Neural cell (in vitro differentiated cells): ENCODE measurements around the gene ELMO2. TPM values are rescaled to one million over a fixed set of nuclear protein-coding genes. Genes with fewer than 3 reads are reported as not detected.

Experiments used
- H2AFZ ChIP-seq: fragments of 200-600, 300-800 bp; sonication (generic), shearing (Covaris generic); 2 replicates; pipeline ENCODE4 v1.6.0; 2014; ENCODE audit warnings: low read depth, mild to moderate bottlenecking, antibody characterized with exemption, low read length, moderate library complexity
- H3F3A ChIP-seq: fragments of 200-600 bp; shearing (Covaris generic); 2 replicates; pipeline ENCODE4 v1.6.1; 2016; ENCODE audit warnings: mild to moderate bottlenecking, moderate library complexity, mixed read lengths, antibody characterized with exemption, low read length; ENCODE audit not compliant: insufficient read depth, poor library complexity, severe bottlenecking
- H3K27ac ChIP-seq: fragments of 200-600, 300-800 bp; sonication (generic), shearing (Covaris generic); 2 replicates; pipeline ENCODE4 v1.5.1; 2014; ENCODE audit warnings: mild to moderate bottlenecking, low read length, moderate library complexity
- H3K27me3 ChIP-seq: fragments of 300-800, 200-600 bp; sonication (generic), shearing (Covaris generic); 2 replicates; pipeline ENCODE4 v1.6.0; 2014; ENCODE audit warnings: mild to moderate bottlenecking, low read depth, low read length, moderate library complexity; ENCODE audit not compliant: insufficient read depth
- H3K36me3 ChIP-seq: fragments of 300-800, 200-600 bp; sonication (generic), shearing (Covaris generic); 2 replicates; pipeline ENCODE4 v1.5.1; 2014; ENCODE audit warnings: mild to moderate bottlenecking, antibody characterized with exemption, low read length, moderate library complexity; ENCODE audit not compliant: insufficient read depth
- H3K4me2 ChIP-seq: fragments of 300-800, 200-600 bp; sonication (generic), shearing (Covaris generic); 2 replicates; pipeline ENCODE4 v1.6.0; 2014; ENCODE audit warnings: mild to moderate bottlenecking, low read length
- H3K4me3 ChIP-seq: fragments of 300-800, 200-600 bp; sonication (generic), shearing (Covaris generic); 2 replicates; pipeline ENCODE4 v1.5.1; 2014; ENCODE audit warnings: mild to moderate bottlenecking, low read length, moderate library complexity
- H3K79me2 ChIP-seq: fragments of 200-600 bp; shearing (Covaris generic); replicated peaks from 2 replicates; pipeline ENCODE4 v1.6.0; 2014; ENCODE audit warnings: mild to moderate bottlenecking, low read length, moderate library complexity; ENCODE audit not compliant: insufficient read depth
- H3K9ac ChIP-seq: fragments of 300-800, 200-600 bp; sonication (generic), shearing (Covaris generic); 2 replicates; pipeline ENCODE4 v1.6.1; 2016; ENCODE audit warnings: mild to moderate bottlenecking, low read length, mixed read lengths
- H3K9me2 ChIP-seq: fragments of 200-600 bp; shearing (Covaris generic); 2 replicates; pipeline ENCODE4 v1.6.1; 2016; ENCODE audit warnings: mild to moderate bottlenecking, low read length, mixed read lengths; ENCODE audit not compliant: insufficient read depth
- H3K9me3 ChIP-seq: fragments of 200-600, 300-800 bp; sonication (generic), shearing (Covaris generic); 2 replicates; pipeline ENCODE4 v1.6.1; 2016; ENCODE audit warnings: mild to moderate bottlenecking, mixed run types, low read length, moderate library complexity, mixed read lengths
- H4K20me1 ChIP-seq: fragments of 200-600 bp; shearing (Covaris generic); 2 replicates; pipeline ENCODE4 v1.6.1; 2016; ENCODE audit warnings: mild to moderate bottlenecking, mixed run types; ENCODE audit not compliant: insufficient read depth
- EP300 ChIP-seq: fragments of 450-650 bp; conservative IDR thresholded peaks from 2 replicates; pipeline ENCODE4 v1.6.1; 2014; ENCODE audit warnings: antibody characterized with exemption, mild to moderate bottlenecking, moderate library complexity; ENCODE audit not compliant: poor library complexity, severe bottlenecking
- EZH2 ChIP-seq: fragments of 200-600, 300-800 bp; shearing (Covaris generic), sonication (generic); IDR thresholded peaks from 2 replicates; pipeline ENCODE4 v1.6.1; 2014; ENCODE audit warnings: antibody characterized with exemption, low read length, borderline replicate concordance, mild to moderate bottlenecking; ENCODE audit not compliant: insufficient read depth, poor library complexity, severe bottlenecking
- MXI1 ChIP-seq: fragments of 450-650 bp; conservative IDR thresholded peaks from 2 replicates; pipeline ENCODE4 v1.6.1; 2014; ENCODE audit warnings: antibody characterized with exemption, mild to moderate bottlenecking; ENCODE audit not compliant: poor library complexity, severe bottlenecking
- POLR2AphosphoS5 ChIP-seq: IDR thresholded peaks from 2 replicates; pipeline ENCODE4 v1.6.1; 2012
- RAD21 ChIP-seq: fragments of 450-650 bp; conservative IDR thresholded peaks from 2 replicates; pipeline ENCODE4 v1.6.1; 2014; ENCODE audit warnings: antibody characterized with exemption, mild to moderate bottlenecking, moderate library complexity
- SMC3 ChIP-seq: fragments of 450-650 bp; conservative IDR thresholded peaks from 2 replicates; pipeline ENCODE4 v1.6.1; 2014; ENCODE audit warnings: antibody characterized with exemption, mild to moderate bottlenecking, moderate library complexity; ENCODE audit not compliant: poor library complexity
- TAF1 ChIP-seq: IDR thresholded peaks from 2 replicates; pipeline ENCODE4 v1.6.1; 2012; ENCODE audit warnings: low read depth
- polyA plus RNA-seq: library from polyadenylated mRNA; depleted of rRNA; stranded (reverse); fragments of >200 nt; gene quantifications from 2 replicates; pipeline ENCODE4 v1.2.3, GENCODE V29; 2014
- TF ChIP-seq, protein P1 (sequence below): IDR thresholded peaks from 2 replicates; pipeline ENCODE4 v1.6.1; 2012; ENCODE audit warnings: borderline replicate concordance
- TF ChIP-seq, protein P2 (sequence below): fragments of 450-650 bp; IDR thresholded peaks from 2 replicates; pipeline ENCODE4 v1.5.1; 2014; ENCODE audit warnings: antibody characterized with exemption, mild to moderate bottlenecking, moderate library complexity; ENCODE audit not compliant: poor library complexity, severe bottlenecking

Gene ELMO2
- polyA plus RNA-seq, 1 donor from 2014 or later, result 72.0 TPM

DNA sequence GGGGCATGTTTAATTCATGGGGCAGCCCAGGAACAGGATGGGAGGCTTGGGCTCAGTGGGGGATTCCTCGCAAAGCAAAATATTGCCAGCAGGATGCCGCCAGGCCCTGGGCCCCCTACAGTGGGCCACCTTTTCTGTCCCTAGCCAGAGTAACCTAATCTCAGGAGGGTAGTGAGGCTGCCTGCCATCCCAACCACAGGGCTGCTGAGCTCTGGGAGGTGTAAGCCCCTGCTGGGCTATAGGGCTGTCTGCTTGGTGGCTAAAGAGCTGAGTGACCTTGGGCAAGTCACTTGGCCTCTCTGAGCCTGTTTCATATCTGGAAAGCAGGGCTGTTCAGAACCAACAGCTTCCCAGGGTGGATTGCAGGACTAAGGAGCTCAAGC, 62.4 kb downstream of the ELMO2 start:
- Histone ChIP-seq H4K20me1 (no peaks in the 10 kb centered on the region), H3K36me3 (no peaks in the 10 kb centered on the region), H3K27me3 (no peaks in the 10 kb centered on the region), H2AFZ (no peak overlapping the region), H3K9me3 (no peaks in the 10 kb centered on the region), H3K9ac (peak overlapping the region; percentile 12), H3K9me2 (no peaks in the 10 kb centered on the region), H3F3A (peaks cover 5% of the 10 kb centered on the region), H3K4me3 (no peak overlapping the region), H3K27ac (no peak overlapping the region), H3K79me2 (no peaks in the 10 kb centered on the region), H3K4me2 (no peak overlapping the region)
- TF ChIP-seq, protein P1, sequence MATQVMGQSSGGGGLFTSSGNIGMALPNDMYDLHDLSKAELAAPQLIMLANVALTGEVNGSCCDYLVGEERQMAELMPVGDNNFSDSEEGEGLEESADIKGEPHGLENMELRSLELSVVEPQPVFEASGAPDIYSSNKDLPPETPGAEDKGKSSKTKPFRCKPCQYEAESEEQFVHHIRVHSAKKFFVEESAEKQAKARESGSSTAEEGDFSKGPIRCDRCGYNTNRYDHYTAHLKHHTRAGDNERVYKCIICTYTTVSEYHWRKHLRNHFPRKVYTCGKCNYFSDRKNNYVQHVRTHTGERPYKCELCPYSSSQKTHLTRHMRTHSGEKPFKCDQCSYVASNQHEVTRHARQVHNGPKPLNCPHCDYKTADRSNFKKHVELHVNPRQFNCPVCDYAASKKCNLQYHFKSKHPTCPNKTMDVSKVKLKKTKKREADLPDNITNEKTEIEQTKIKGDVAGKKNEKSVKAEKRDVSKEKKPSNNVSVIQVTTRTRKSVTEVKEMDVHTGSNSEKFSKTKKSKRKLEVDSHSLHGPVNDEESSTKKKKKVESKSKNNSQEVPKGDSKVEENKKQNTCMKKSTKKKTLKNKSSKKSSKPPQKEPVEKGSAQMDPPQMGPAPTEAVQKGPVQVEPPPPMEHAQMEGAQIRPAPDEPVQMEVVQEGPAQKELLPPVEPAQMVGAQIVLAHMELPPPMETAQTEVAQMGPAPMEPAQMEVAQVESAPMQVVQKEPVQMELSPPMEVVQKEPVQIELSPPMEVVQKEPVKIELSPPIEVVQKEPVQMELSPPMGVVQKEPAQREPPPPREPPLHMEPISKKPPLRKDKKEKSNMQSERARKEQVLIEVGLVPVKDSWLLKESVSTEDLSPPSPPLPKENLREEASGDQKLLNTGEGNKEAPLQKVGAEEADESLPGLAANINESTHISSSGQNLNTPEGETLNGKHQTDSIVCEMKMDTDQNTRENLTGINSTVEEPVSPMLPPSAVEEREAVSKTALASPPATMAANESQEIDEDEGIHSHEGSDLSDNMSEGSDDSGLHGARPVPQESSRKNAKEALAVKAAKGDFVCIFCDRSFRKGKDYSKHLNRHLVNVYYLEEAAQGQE, result no peak
- TF ChIP-seq, protein P2, sequence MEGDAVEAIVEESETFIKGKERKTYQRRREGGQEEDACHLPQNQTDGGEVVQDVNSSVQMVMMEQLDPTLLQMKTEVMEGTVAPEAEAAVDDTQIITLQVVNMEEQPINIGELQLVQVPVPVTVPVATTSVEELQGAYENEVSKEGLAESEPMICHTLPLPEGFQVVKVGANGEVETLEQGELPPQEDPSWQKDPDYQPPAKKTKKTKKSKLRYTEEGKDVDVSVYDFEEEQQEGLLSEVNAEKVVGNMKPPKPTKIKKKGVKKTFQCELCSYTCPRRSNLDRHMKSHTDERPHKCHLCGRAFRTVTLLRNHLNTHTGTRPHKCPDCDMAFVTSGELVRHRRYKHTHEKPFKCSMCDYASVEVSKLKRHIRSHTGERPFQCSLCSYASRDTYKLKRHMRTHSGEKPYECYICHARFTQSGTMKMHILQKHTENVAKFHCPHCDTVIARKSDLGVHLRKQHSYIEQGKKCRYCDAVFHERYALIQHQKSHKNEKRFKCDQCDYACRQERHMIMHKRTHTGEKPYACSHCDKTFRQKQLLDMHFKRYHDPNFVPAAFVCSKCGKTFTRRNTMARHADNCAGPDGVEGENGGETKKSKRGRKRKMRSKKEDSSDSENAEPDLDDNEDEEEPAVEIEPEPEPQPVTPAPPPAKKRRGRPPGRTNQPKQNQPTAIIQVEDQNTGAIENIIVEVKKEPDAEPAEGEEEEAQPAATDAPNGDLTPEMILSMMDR, result no peak
- no peak for TF ChIP-seq EZH2
- TF ChIP-seq MXI1, result no peak
- TF ChIP-seq RAD21, result no peak
- no peak for TF ChIP-seq EP300
- TF ChIP-seq POLR2AphosphoS5, result no peak
- no peak for TF ChIP-seq SMC3
- TF ChIP-seq TAF1, result no peak

DNA sequence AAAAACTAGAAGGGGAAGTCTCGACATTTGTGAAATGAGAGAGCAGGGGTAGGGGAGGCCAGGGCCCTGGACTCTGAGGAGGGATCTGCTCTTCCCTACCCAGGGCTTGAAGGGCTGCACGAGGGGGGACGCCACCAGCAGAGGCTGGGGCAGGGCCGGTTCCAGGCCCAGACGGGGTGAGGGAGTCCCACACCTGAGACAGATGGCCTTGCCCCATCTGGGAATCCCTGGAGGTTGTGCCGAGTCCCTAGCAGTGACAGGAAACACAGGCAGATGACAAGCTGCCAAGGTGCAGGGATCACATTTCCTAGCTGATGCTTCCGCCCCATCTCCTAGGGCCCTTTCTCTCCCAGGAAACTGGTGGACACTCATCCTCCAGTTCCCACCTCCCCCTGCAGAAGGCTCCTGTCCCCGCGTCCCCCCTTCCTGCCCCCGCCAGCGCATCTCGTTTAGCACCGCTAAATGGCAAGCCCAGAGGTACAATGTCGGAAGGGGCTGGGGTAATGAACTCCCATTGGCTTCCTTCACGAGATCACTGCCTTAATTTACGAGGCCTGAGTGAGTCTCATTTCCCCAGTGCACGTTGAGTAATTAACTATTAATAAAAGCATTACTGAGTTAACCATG, 63.0 kb downstream of the ELMO2 start:
- no peaks in the 10 kb centered on the region for H4K20me1 ChIP-seq
- H3F3A ChIP-seq, result peaks cover 5% of the 10 kb centered on the region
- no peak for TF ChIP-seq TAF1
- no peak for TF ChIP-seq MXI1
- no peak for TF ChIP-seq POLR2AphosphoS5
- TF ChIP-seq, protein P1, result no peak
- no peak for TF ChIP-seq SMC3
- TF ChIP-seq, protein P2, result no peak
- no peak for TF ChIP-seq EP300
- no peak for TF ChIP-seq EZH2
- TF ChIP-seq RAD21, result no peak
- H3K27me3 ChIP-seq, result no peaks in the 10 kb centered on the region
- no peaks in the 10 kb centered on the region for H3K36me3 ChIP-seq
- peak overlapping the region; percentile 12 for H3K9ac ChIP-seq
- H3K27ac ChIP-seq, result no peak overlapping the region
- no peak overlapping the region for H2AFZ ChIP-seq
- H3K4me3 ChIP-seq, result no peak overlapping the region
- no peaks in the 10 kb centered on the region for H3K9me3 ChIP-seq
- no peaks in the 10 kb centered on the region for H3K79me2 ChIP-seq
- no peaks in the 10 kb centered on the region for H3K9me2 ChIP-seq
- no peak overlapping the region for H3K4me2 ChIP-seq
